Measurements from ENCODE around the gene BUB1B. TPM values are rescaled to one million over a fixed set of nuclear protein-coding genes. Genes with fewer than 3 reads are reported as not detected.

The BUB1B gene
- total RNA-seq, 1 experiment from 2014 or later: 67.8 TPM

Other genes with a start within 250 kb of the BUB1B start
- gene GPR176, start 240.8 kb upstream of the BUB1B start, total RNA-seq (2021; ENCODE audit: unreplicated experiment): 12.7 TPM
- gene EIF2AK4, start 227.0 kb upstream of the BUB1B start, total RNA-seq (2021; ENCODE audit: unreplicated experiment): 33.5 TPM
- 166 TPM for gene SRP14, start 121.9 kb upstream of the BUB1B start, total RNA-seq (2021; ENCODE audit: unreplicated experiment)
- 7.8 TPM for gene BMF, start 52.2 kb upstream of the BUB1B start, total RNA-seq (2021; ENCODE audit: unreplicated experiment)
- 6.3 TPM for gene PAK6, start 78.0 kb downstream of the BUB1B start, total RNA-seq (2021; ENCODE audit: unreplicated experiment)
- 0.72 TPM for gene ANKRD63, start 122.0 kb downstream of the BUB1B start, total RNA-seq (2021; ENCODE audit: unreplicated experiment)
- gene PLCB2, start 146.9 kb downstream of the BUB1B start, total RNA-seq (2021; ENCODE audit: unreplicated experiment): 1.7 TPM
- 10.4 TPM for gene INAFM2, start 162.6 kb downstream of the BUB1B start, total RNA-seq (2021; ENCODE audit: unreplicated experiment)
- 55.9 TPM for gene CCDC9B, start 179.9 kb downstream of the BUB1B start, total RNA-seq (2021; ENCODE audit: unreplicated experiment)
- not detected for gene PHGR1, start 190.0 kb downstream of the BUB1B start, total RNA-seq (2021; ENCODE audit: unreplicated experiment)
- 10.0 TPM for gene DISP2, start 197.2 kb downstream of the BUB1B start, total RNA-seq (2021; ENCODE audit: unreplicated experiment)
- 74.6 TPM for gene KNSTRN, start 221.7 kb downstream of the BUB1B start, total RNA-seq (2021; ENCODE audit: unreplicated experiment)
- 74.6 TPM for gene IVD, start 244.7 kb downstream of the BUB1B start, total RNA-seq (2021; ENCODE audit: unreplicated experiment)

All from Panc1 (cell line).